Fibroblast of lung (primary cell): ENCODE measurements around the gene DTWD2.

Experiments
- EZH2 ChIP-seq: IDR thresholded peaks from 2 replicates; pipeline ENCODE4 v1.5.1; 2012; ENCODE audit warnings: low read length, control low read depth, mild to moderate bottlenecking; ENCODE audit errors: missing control alignments
- TF ChIP-seq, protein P1 (sequence below), 2 donors: IDR thresholded peaks in 1 of 2; conservative IDR thresholded peaks in 1 of 2; 1 replicate in 1 of 2; 2 replicates in 1 of 2; pipeline ENCODE4 v1.5.1; 2011 to 2012; ENCODE audit warnings: low read length in 2 of 2, control low read depth in 1 of 2, inconsistent platforms in 1 of 2, low read depth in 1 of 2, mild to moderate bottlenecking in 1 of 2

DNA sequence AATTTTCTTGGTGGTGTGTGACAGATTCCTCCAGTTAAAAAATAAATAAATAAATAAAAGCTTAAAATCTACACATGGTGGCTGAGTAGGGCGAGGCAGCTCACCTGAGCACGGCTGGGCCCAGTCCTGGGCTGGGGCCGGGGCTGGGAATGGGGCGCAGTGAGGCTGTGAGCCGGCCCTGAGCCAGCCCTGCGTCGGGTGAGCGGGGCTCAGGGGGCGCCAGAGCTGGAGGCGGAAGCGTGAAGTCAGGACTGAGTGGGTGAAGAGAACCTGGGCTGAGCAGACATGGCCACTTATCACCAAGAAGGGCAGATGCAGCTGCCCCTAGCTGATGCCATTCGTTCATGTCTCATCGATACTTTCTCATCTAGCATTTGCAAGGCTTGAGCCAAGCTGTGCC, 22.8 kb upstream of the DTWD2 start:
- no peak for TF ChIP-seq EZH2
- TF ChIP-seq, protein P1, sequence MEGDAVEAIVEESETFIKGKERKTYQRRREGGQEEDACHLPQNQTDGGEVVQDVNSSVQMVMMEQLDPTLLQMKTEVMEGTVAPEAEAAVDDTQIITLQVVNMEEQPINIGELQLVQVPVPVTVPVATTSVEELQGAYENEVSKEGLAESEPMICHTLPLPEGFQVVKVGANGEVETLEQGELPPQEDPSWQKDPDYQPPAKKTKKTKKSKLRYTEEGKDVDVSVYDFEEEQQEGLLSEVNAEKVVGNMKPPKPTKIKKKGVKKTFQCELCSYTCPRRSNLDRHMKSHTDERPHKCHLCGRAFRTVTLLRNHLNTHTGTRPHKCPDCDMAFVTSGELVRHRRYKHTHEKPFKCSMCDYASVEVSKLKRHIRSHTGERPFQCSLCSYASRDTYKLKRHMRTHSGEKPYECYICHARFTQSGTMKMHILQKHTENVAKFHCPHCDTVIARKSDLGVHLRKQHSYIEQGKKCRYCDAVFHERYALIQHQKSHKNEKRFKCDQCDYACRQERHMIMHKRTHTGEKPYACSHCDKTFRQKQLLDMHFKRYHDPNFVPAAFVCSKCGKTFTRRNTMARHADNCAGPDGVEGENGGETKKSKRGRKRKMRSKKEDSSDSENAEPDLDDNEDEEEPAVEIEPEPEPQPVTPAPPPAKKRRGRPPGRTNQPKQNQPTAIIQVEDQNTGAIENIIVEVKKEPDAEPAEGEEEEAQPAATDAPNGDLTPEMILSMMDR (conservative IDR thresholded peaks at IDR 0.05 in 1 of 2, IDR thresholded peaks at IDR 0.05 in 1 of 2; ENCODE audit: low read depth in 1 of 2, low read length in 2 of 2) = no peak
